Activated T-helper 9 cell treated with anti-CD3 and anti-CD28 coated beads, Interleukin-2, amount 50 U/mL, for 16 hours (primary cell): ENCODE data around the gene HLA-DPA1.
"Not testable (repeated sequence)": the region's sequence is repeated elsewhere in the genome, so short reads cannot be mapped to it uniquely, and the experiment has no call there.

Source experiments
- DNase-seq: peaks from one replicate; pipeline ENCODE4 v3.0.0-alpha.2; 2020; ENCODE audit warnings: low read depth

HLA-DPA1 gene

DNA sequence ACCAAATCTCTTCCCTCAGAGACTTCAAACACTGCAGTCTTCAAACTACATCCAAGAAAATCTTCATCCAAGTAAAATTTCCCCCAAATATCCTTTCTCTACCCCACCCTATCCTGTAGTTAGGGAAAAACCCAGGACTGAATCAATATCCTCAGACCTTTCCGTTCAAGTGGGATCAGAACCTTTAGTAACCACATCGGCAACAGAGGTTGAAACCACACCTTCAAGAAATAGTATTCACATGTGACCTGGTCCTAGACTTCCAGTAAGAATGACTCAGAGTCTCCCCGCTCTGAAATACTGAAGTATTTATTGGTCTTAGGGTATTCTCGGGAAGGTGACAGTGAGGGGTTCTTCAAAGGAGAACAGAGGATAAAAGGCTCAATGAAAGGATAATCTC lies 8.7 kb downstream of the HLA-DPA1 start:
- DNase-seq = no peak

DNA sequence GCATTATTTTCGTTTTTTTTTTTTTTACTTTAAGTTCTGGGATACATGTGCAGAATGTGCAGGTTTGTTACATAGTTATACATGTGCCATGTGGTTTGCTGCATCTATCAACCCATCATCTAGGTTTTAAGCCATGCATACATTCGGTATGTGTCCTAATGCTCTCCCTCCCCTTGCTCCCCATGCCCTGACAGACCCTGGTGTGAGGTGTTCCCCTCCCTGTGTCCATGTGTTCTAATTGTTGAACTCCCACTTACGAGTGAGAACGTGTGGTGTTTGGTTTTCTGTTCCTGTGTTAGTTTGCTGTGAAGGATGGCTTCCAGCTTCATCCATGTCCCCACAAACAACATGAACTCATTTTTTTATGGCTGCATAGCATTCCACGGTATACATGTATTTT lies 10.0 kb downstream of the HLA-DPA1 start:
- DNase-seq = not testable (repeated sequence)

DNA sequence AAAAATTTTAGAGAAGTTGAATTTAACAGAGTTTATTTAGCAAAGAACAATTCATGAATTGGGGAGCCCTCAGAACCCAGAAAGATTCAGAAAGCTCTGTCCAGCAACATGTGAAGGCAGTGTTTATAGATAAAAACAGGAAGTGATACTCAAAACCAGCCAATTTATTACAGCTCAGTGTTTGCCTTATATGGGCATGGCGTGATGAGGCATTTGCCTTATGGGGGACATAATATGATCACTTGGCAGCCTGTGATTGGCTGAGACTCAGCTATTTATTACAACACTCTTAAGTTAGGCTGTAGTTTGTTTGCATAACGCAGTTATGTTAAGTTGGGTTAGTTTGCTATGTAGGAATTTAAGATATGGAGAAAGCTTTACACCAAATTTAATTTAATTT lies 11.5 kb downstream of the HLA-DPA1 start:
- DNase-seq = no peak

DNA sequence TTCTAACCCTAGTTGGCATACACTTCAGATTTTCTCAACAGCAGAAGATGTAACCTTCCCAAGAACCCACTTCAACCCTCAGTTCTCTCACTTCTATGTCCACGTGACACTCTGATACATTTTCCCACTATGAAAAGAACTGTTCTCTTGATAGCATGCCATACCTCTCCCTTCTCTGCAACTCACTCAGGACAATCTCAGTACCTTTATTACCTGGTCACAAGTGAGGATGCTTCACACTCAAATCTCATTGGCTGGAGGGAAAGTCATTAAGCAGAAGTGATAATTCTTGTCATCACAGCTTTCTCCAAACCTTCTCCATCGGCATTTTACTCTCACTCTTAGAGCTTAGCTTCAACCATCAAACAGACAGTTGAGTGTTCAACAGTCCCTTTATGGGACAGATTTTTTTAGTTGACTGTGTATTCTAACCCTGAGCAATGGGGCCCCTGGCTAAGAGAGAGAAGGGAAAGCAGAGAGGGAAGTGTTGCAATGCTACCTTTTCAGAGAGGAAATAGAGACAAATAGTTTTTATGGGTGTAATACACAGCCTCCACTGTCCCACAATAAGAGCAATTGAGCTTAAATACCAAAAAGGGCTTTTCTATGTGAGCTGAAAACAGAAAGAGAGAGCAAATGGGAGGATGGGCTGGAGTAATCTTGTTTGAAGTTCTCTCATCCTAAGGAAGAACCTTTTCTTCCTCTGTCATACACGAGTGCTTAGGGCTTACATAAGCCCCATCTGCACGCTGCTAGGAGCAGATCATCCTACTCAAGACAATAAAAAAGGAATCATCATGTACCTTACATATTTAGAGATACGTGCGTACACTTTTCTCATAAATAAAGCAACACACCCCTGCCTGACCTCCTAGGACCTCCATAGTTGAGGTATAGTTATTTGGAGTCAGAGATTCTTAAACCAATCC lies 16.0 kb downstream of the HLA-DPA1 start:
- DNase-seq = no peak

DNA sequence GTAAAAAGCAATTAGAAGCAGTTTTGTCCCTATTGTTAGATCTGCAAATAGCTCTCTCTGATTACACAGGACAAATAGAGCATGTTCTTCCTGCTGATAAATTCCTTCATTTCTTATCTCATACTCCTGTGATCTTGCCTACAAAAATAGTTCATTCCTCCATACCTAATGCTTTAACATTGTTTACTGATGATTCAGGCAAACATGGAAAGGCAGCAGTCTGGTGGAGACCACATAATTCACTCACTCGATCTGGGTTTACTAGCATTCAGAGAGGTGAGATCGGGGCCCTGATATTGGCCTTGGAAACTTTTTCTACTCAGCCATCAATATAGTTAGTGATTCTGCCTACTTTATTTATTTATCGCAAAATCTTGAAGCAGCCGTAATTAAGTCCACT lies 20.2 kb downstream of the HLA-DPA1 start:
- no peak for DNase-seq

DNA sequence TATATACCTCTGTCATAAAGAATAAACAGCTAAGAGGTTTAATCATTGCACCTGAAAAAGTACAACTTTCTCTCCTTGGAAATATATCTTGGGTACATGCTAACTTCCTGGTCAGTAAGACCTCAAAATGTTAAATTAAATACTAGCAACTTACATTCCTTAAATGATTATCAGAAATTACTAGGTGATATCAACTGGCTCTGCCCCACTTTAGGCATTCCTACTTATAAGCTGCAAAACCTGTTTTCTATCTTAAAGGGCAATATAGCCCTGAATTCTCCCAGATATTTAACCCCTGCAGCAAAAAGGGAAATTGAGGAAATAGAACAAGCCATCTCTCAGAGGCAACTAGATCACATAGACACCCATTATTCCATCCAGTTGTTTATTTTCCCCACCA lies 20.8 kb downstream of the HLA-DPA1 start:
- DNase-seq = no peak

DNA sequence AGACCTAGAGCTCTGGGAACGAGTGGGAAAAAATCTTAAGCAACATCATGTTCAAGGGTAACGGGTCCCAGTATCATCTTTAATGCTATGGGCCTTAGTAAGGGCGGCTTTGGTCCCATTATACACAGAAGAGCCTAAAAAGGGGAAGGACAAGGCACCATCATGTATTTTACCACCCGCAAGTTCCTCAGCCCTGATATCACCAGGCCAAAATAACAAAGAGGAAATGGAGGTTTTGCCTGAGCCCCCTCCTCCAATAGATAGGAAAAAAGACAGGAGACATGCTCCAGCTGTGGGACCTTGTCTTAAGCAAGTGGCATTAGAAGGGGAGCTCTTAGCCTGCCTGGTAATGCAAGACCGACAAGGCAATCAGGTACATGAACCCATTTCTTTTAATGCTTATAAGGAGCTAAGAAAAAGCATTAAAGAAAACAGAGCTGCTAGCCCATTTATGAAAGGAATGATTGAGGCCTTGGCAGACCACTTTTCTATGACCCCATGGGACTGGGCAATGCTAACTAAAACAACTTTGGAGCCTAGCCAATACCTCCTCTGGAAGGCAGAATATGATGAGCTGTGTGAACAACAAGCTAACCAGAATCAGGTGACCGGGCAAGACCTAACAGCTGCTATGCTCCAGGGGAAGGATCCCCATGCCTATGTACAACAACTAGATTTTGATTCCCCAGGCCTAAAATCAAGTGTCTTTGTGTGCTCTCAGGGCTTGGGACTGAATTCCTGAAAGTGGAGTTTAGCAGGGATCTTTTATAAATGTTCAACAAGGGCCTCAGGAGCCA lies 23.2 kb downstream of the HLA-DPA1 start:
- no peak for DNase-seq

DNA sequence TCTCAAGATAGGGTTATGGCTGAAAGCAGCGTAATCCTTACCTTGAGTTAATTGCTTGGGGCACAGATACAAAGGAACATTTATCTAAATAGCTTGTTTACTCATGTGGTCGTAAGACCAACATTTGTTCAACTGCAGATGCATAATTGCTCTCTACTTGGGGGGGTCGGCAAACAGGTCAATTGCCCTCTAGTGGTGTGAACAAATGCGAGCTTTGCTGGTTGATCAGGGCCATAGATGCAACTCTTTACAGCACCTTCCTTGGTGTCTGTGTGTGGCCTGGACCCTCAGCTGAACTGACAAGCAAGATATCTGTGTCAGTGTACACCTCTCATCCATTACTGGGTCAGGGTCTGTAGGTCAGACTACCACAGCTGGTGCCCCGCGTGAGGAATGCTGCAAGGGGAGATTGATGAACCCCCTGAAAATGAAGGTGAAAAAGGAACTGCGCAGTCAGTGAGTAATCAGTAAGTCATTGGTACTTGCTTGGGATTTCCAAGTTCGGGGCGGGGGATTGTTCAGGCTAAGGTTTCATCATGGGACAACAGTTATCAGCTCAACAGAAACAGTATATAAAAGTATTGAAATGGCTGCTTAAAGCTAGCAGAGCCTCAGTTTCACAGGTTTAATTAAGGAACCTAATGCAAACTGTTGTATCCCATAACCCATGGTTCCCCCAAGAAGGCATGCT lies 24.0 kb downstream of the HLA-DPA1 start:
- no peak for DNase-seq

DNA sequence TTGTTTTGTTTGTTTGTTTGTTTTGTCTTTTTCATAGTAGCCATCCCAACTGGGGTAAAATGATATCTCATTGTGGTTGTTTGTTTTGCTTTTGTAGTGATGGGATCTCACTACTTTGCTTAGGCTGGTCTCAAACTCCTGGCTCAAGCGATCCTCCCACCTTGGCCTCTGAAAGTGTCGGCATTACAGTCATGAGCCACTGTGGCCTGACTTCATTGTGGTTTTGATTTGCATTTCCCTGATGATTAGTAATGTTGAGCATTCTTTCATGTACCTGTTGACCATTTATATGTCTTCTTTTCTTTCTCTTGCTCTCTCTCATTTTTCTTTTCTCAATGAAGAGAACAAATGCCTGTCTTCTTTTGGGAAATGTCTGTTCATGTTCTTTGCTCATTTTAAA lies 33.3 kb downstream of the HLA-DPA1 start:
- DNase-seq = no peak

DNA sequence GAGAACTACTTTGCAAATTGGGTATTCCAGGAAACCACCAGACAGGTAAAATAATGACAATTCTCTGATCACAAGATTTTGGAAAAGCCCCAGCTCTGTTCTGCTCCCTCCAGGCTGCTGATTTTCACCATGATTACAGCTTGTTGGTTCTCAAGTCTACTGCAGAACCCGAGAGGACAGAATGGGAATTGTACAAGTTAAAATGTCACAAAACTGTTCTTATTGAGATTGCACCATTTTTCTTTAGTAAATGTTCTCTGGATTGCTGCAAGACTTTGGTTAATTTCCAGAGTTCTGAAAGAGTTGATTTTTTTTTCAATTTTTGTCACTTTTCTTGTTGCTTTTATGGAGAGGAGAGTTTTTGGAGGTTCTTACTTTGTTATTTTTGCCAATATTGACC lies 36.9 kb downstream of the HLA-DPA1 start:
- no peak for DNase-seq

DNA sequence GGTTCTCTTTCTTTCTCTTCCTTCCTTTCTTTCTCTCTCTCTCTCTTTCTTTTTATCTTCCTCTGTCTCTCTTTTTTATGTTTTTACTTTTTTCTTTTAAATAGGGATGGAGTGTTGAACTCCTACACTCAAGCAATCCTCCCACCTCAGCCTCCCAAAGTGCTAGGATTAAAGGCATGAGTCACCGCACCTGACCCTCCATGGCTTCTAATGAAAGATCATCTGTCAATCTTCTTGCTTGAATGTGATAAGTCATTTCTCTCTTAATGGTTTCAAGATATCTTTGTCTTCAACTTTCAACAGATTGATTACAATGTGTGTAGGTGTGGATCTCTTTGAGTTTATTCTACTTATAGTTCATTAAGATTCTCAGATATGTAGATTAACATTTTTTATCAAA lies 38.9 kb downstream of the HLA-DPA1 start:
- DNase-seq = no peak

DNA sequence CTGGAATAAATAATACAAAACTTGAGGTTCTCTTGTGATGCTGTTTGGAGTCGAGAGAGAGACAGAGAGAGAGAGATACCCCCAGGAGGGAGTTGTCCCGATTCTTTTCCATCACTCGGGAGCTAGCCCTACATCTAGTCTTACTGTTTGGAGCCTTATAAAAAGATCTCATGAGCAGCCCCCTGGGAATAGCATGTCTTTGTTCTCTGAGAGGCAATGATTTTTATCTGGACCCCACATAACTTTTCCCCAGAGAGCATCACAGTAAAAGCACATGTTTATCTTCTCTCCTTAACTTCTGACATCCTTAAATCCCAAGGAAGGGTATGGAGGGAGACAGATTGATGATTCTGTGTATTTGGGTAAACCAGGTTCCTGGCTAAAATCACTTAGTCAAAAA lies 43.2 kb downstream of the HLA-DPA1 start:
- no peak for DNase-seq

DNA sequence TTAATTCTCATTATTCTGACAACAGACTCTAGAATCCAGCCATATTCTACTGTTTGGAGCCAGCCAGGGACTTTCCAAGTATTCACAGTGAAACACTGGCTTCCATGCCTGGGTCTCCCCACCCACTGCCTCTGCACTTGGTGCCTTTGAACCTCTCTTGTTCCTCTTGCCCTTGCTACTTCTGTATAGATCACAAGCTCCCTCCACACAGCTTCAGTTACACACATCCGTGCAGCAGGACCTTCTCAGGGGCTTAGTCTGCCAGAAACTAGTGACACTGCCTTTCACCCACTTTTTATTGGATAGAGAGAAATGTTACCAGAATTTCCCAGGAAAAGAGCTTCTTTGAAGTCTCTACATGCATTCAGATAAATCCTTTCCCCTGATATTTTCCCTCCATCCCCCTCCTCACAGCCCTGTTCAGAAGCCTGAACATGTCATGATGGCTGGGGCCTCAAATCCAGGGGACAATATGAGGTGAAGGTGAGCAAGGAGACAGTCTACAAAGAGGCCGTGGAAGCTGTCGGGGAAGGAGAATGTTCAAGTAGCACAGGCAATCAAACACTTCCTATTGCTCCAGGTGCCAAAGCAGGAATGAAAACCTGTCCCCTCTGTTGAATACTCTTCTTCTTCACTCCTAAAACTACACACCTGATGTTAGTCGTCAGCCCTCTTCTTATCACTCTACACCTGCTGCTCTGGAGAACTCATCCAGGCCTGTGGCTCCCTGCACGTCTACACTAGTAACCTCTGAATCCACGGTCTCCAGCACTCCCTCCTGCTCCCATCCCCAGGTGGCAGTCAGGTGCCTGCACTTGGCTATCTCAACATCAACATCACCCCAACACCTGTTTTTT lies 43.9 kb downstream of the HLA-DPA1 start:
- DNase-seq = no peak

DNA sequence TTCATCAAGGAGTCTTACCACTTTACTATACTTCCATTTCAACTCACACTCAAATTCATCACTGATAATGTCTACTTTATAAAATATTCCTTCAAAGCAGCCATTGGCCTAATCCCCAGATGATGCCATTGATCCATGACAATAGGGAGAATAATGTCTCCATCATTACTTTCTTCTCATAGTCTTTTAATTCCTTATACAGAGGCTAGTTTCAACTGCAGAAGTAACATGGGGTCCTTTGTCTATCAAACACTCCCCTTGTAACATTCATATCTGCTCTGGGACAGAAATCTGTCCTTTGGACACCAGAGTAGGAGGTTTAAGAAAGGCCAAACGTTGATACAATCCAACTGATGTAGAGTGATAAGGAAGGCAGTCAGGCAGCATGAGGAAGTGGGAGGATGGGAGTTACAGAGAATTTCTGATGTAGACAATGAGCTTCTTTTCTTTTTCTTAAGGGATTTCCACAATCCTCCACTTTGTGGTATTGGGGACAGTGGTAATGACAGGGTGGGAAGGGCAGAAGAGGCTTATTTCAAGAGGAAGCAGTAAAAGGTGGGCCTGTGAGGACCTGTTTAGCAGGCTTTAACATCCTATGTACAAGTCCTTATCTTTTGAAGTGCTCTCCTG lies 45.1 kb downstream of the HLA-DPA1 start:
- no peak for DNase-seq

DNA sequence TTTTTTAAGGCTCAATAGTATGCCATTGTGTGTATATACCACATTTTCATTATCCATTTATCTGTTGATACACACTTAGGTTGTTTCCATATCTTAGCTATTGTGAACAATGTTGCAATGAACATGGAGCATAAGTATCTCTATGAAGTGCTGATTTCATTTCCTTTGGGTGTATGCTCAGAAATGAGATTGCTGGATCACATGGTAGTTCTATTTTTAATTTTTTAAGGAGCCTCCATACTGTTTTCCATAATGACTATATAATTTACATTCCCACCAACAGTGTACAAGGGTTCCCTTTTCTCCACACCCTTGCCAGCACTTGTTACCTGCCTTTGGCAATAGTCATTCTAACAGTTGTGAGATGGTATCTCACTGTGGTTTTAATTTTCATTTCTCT lies 48.9 kb downstream of the HLA-DPA1 start:
- DNase-seq = no peak

DNA sequence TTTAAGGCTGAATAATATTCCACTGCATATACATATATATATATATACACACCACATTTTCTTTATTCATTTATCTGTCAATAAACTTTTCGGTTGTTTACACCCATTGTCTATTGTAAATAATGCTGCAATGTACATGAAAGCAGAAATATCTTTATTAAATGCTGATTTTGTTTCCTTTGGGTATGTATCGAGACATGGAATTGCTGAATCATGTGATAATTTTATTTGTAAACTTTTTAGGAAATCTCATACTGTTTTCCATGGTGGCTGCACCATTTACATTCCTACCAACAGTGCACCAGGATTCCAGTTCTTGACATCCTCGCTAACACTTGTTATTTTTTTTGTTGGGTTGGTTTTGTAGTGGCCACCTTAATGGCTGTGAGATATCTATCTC lies 49.9 kb downstream of the HLA-DPA1 start:
- DNase-seq = no peak

DNA sequence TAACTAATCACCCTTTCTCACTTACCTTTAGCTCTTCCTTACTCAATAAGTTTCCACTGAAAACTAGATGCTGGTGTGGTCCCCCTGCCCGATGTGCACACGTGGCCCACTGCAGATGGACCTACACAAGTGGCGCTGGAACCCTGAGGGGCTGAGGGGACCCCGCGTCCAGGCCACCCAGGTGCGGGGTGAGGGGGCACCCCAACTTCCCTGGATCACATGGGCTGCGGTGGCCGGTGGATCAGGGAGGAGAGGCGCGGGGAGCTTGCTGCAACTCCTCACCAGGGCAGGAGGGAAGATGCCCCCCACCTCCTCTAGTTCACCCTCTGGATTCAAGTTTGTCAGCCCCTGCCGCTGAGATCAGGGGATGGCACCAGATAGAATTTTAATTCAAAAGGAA lies 51.5 kb downstream of the HLA-DPA1 start:
- no peak for DNase-seq

DNA sequence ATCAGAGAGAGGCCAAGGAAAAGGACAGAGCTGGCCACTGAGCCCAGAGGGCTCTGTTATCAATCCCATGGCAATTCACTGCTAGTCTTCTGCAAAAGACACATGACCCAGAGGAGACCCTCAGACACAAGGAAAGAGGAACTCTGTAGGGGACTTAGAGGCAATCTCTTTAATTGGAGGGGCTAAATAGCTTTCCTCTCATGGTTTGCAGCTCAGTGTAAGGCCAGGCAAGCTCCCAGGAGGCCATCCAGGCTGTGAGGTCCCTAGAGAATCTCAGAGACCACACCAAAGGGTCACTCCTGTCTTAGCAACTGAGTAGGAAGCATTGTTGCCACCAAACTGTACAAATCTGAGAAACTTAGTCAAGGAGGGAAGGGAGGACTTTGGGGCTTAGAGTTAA lies 54.1 kb downstream of the HLA-DPA1 start:
- no peak for DNase-seq

DNA sequence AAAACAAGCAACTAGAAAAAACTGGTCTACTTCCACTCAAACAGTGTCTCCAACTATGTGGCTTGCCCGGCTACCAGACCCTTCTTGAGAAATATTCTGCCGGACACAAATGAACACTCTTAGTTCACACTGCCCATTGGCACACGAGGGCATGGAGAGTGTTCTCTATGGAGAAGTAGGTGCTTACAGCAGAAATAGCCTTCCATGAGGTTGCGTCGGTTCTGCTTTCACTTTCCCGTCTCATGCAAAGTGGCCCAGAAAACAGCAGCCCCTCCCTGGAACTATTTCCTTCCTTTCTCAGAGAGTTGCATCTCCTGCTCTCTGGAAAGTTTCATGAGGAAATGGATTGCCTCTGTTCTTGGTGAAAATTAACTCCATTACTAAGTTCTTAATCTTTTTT lies 54.5 kb downstream of the HLA-DPA1 start:
- DNase-seq = no peak

DNA sequence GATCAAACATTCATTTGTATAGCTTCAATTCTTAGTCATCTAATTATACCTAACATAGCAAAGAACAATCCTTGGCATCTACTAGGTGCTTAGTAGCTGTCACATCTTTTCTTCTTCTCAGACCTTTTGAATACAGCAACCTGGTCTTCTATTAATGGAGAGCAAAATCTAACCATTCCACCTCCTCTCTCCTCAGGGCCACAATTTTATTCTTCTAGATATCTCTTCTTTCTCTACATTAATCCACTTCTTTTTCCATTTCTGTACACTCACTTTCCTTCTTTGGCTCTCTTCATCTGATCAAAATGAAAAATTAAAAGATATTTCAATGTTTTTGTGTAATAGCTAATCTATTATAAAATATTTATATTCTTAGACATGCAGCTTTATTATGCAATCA lies 55.0 kb downstream of the HLA-DPA1 start:
- DNase-seq = no peak

DNA sequence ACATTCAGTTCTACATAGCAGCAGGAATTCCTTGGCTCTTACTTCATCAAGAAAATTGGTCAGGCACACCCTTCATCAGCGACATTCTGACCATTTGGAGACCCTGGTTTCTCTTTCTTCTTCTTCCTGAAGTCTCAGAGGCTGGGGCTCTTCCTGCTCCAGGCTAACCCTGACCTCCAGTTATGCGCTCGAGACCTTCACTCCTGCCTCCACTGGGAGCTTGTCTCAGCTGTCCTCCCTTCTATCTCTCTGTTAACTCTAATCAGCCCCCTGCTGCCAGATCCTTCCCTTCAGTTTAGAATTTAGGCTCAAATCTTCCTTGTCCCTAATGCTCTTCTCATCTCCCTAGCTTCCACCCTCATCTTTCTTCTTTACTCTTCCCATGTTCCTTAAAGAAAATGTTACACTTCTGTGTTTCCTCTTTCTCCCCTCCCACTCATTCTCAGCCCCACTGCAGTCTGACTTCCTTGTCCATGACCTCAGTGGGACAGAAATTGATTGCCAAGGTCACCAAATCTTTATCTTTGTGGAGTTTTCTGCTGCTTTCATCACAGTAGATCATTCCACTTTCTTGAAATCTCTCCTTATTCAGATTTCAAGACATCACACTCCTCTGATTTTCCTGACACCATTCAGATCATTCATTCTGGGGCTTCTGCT lies 55.6 kb downstream of the HLA-DPA1 start:
- DNase-seq = no peak
